GM23248 (cell line): ENCODE measurements around the gene RUNX3. TPM values are rescaled to one million over a fixed set of nuclear protein-coding genes. Genes with fewer than 3 reads are reported as not detected.

Experiments
- DNase-seq: peaks from one replicate; pipeline ENCODE4 v3.0.0-alpha.2; 2015
- H2AFZ ChIP-seq: fragments of 200-600 bp; sonication (generic); 2 replicates; pipeline ENCODE4 v1.6.1; 2016; ENCODE audit warnings: antibody characterized with exemption
- H3F3A ChIP-seq: fragments of 200-600 bp; sonication (generic); 2 replicates; pipeline ENCODE4 v1.6.1; 2016; ENCODE audit warnings: mild to moderate bottlenecking, antibody characterized with exemption, mixed run types; ENCODE audit not compliant: insufficient read depth
- H3K27ac ChIP-seq: fragments of 200-600 bp; sonication (generic); 2 replicates; pipeline ENCODE4 v1.5.1; 2016; ENCODE audit warnings: mild to moderate bottlenecking
- H3K27me3 ChIP-seq: fragments of 200-600 bp; sonication (generic); replicated peaks from 2 replicates; pipeline ENCODE4 v1.6.1; 2016; ENCODE audit warnings: mild to moderate bottlenecking; ENCODE audit not compliant: insufficient read depth
- H3K36me3 ChIP-seq: fragments of 200-600 bp; sonication (generic); 2 replicates; pipeline ENCODE4 v1.6.1; 2016; ENCODE audit warnings: low read depth, mild to moderate bottlenecking
- H3K4me1 ChIP-seq: fragments of 200-600 bp; sonication (generic); 2 replicates; pipeline ENCODE4 v1.6.1; 2016; ENCODE audit warnings: mild to moderate bottlenecking; ENCODE audit not compliant: insufficient read depth
- H3K4me2 ChIP-seq: fragments of 200-600 bp; sonication (generic); one replicate; pipeline ENCODE4 v1.6.1; 2016; ENCODE audit warnings: mild to moderate bottlenecking; ENCODE audit not compliant: unreplicated experiment
- H3K4me3 ChIP-seq: fragments of 200-600 bp; sonication (generic); 2 replicates; pipeline ENCODE4 v1.5.1; 2016; ENCODE audit warnings: mild to moderate bottlenecking
- H3K79me2 ChIP-seq: fragments of 200-600 bp; sonication (generic); 2 replicates; pipeline ENCODE4 v1.6.1; 2016; ENCODE audit warnings: mild to moderate bottlenecking; ENCODE audit not compliant: insufficient read depth
- H3K9ac ChIP-seq: fragments of 200-600 bp; sonication (generic); 2 replicates; pipeline ENCODE4 v1.6.1; 2016; ENCODE audit warnings: mild to moderate bottlenecking
- H3K9me2 ChIP-seq: fragments of 200-600 bp; sonication (generic); 2 replicates; pipeline ENCODE4 v1.6.1; 2016; ENCODE audit warnings: mixed run types, mild to moderate bottlenecking, moderate library complexity; ENCODE audit not compliant: insufficient read depth
- H3K9me3 ChIP-seq: fragments of 200-600 bp; sonication (generic); one replicate; pipeline ENCODE4 v1.6.1; 2017; ENCODE audit warnings: low read depth
- H4K20me1 ChIP-seq: fragments of 200-600 bp; sonication (generic); 2 replicates; pipeline ENCODE4 v1.6.0; 2016; ENCODE audit not compliant: insufficient read depth
- EZH2 ChIP-seq: fragments of 200-600 bp; sonication (generic); IDR thresholded peaks from 2 replicates; pipeline ENCODE4 v1.6.1; 2018; ENCODE audit warnings: antibody characterized with exemption, mild to moderate bottlenecking; ENCODE audit not compliant: insufficient read depth, poor library complexity, severe bottlenecking
- EZH2phosphoT487 ChIP-seq: fragments of 200-600 bp; sonication (generic); IDR thresholded peaks from 2 replicates; pipeline ENCODE4 v1.6.1; 2018; ENCODE audit warnings: antibody characterized with exemption, moderate library complexity, mild to moderate bottlenecking, low read depth; ENCODE audit not compliant: insufficient read depth
- WGBS, 2 experiments: methylation state at CpG; one replicate each; pipeline ENCODE4 v1.1.6; 2015 to 2017; ENCODE audit warnings: low lambda C conversion rate in 2 of 2, low coverage in 1 of 2; ENCODE audit errors: missing lambda C conversion rate in 2 of 2; 5-methylcytosine and 5-hydroxymethylcytosine counted together
- in situ Hi-C: fragments of 300-500 bp; cut with MboI; formaldehyde crosslinking; loops from 2 replicates; pipeline ENCODE4 v1.15.0; 2020
- polyA plus RNA-seq: library from polyadenylated mRNA; unstranded; fragments of >200 nt; fragmentation: Nextera tagmentation; extraction: Ambion mirVana; gene quantifications from 2 replicates; pipeline ENCODE4 v1.2.1, GENCODE V29; 2016
- total RNA-seq: library from RNA; depleted of rRNA; stranded (reverse); fragments of >200 nt; shearing (Covaris generic); gene quantifications from 2 replicates; pipeline ENCODE4 v1.2.3, GENCODE V29; 2014

RUNX3 gene
- total and polyA plus RNA-seq, 2 experiments from 2014 or later, result 0.43 to 1.4 TPM

GRCh38 chr1:24919791-24920532, 10.1 kb downstream of the RUNX3 start:
- Histone ChIP-seq H3K27ac (peak overlapping the region; percentile 51), H3K4me2 (peak overlapping the region; percentile 88), H4K20me1 (no peaks in the 10 kb centered on the region), H3K9me3 (no peaks in the 10 kb centered on the region), H2AFZ (peak overlapping the region; percentile 76), H3K9ac (peak overlapping the region; percentile 68), H3K4me1 (peaks cover 11% of the 10 kb centered on the region), H3K27me3 (no peaks in the 10 kb centered on the region), H3K79me2 (no peaks in the 10 kb centered on the region), H3F3A (peaks cover 13% of the 10 kb centered on the region; the same call in 1 of the 2 replicates), H3K9me2 (no peaks in the 10 kb centered on the region), H3K4me3 (peak overlapping the region; percentile 58), H3K36me3 (no peaks in the 10 kb centered on the region)
- in situ Hi-C loops, result no loop called here
- WGBS, 2 experiments, result 10% methylated on average over 16 of the region's 16 CpGs
- TF ChIP-seq EZH2 (no peak), EZH2phosphoT487 (no peak)
- peak; percentile 98 for DNase-seq

GRCh38 chr1:24918995-24919605, 11.0 kb downstream of the RUNX3 start:
- Histone ChIP-seq H4K20me1 (no peaks in the 10 kb centered on the region), H3K4me3 (no peak overlapping the region), H3K9me2 (no peaks in the 10 kb centered on the region), H3K4me2 (no peak overlapping the region), H3K9ac (no peak overlapping the region), H3K36me3 (no peaks in the 10 kb centered on the region), H3K27ac (no peak overlapping the region), H2AFZ (no peak overlapping the region), H3K9me3 (no peaks in the 10 kb centered on the region), H3K4me1 (peaks cover 15% of the 10 kb centered on the region), H3F3A (peaks cover 14% of the 10 kb centered on the region; the same call in 1 of the 2 replicates), H3K27me3 (no peaks in the 10 kb centered on the region), H3K79me2 (no peaks in the 10 kb centered on the region)
- WGBS, 2 experiments, result 86% methylated on average over 16 to 17 of the region's 17 CpGs
- DNase-seq, result no peak
- in situ Hi-C loops, result no loop called here
- TF ChIP-seq EZH2 (no peak), EZH2phosphoT487 (no peak)

GRCh38 chr1:24918370-24918769, 11.7 kb downstream of the RUNX3 start:
- no peak overlapping the region for H3K4me2 ChIP-seq
- H4K20me1 ChIP-seq, result no peaks in the 10 kb centered on the region
- no peak overlapping the region for H3K4me3 ChIP-seq
- peaks cover 15% of the 10 kb centered on the region for H3K4me1 ChIP-seq
- no peak overlapping the region for H3K9ac ChIP-seq
- no peaks in the 10 kb centered on the region for H3K9me2 ChIP-seq
- no peak overlapping the region for H2AFZ ChIP-seq
- 97 to 100% methylated on average over 2 of the region's 2 CpGs for WGBS, 2 experiments
- H3F3A ChIP-seq, result peaks cover 14% of the 10 kb centered on the region; the same call in 1 of the 2 replicates
- H3K27me3 ChIP-seq, result no peaks in the 10 kb centered on the region
- no peak for DNase-seq
- in situ Hi-C loops, result no loop called here
- H3K27ac ChIP-seq, result no peak overlapping the region
- TF ChIP-seq EZH2phosphoT487, result no peak
- no peak for TF ChIP-seq EZH2
- H3K79me2 ChIP-seq, result no peaks in the 10 kb centered on the region
- H3K36me3 ChIP-seq, result no peaks in the 10 kb centered on the region
- no peaks in the 10 kb centered on the region for H3K9me3 ChIP-seq

GRCh38 chr1:24917327-24918074, 12.6 kb downstream of the RUNX3 start:
- no peaks in the 10 kb centered on the region for H4K20me1 ChIP-seq
- no peak overlapping the region for H2AFZ ChIP-seq
- in situ Hi-C loops, result no loop called here
- no peaks in the 10 kb centered on the region for H3K9me2 ChIP-seq
- DNase-seq, result no peak
- no peak for TF ChIP-seq EZH2phosphoT487
- TF ChIP-seq EZH2, result no peak
- H3K9me3 ChIP-seq, result no peaks in the 10 kb centered on the region
- H3K4me1 ChIP-seq, result peaks cover 15% of the 10 kb centered on the region
- H3K27me3 ChIP-seq, result no peaks in the 10 kb centered on the region
- no peak overlapping the region for H3K27ac ChIP-seq
- H3K79me2 ChIP-seq, result no peaks in the 10 kb centered on the region
- no peak overlapping the region for H3K9ac ChIP-seq
- H3K4me2 ChIP-seq, result no peak overlapping the region
- 95 to 96% methylated on average over 16 of the region's 16 CpGs for WGBS, 2 experiments
- no peak overlapping the region for H3K4me3 ChIP-seq
- H3K36me3 ChIP-seq, result no peaks in the 10 kb centered on the region
- H3F3A ChIP-seq, result peaks cover 14% of the 10 kb centered on the region; the same call in 1 of the 2 replicates
